Endothelial cell of umbilical vein (primary cell): Measurements from ENCODE around the gene BCL11A. TPM values are rescaled to one million over a fixed set of nuclear protein-coding genes. Genes with fewer than 3 reads are reported as not detected.
A peak's percentile ranks its signal among the peaks of the same experiment; 100 is the strongest.

Source experiments
- BruUV-seq: library from RNA; stranded (reverse); fragments of 400-500 nt; replicated peaks from 2 replicates; lab custom pipeline; 2021; lab: Mats Ljungman, UMichigan
- CTCF ChIA-PET: fragments of 300-600, 350-600 bp; sonication (Branson Sonifier 250); formaldehyde crosslinking; loops from one replicate; lab custom pipeline; 2021; ENCODE audit warnings: antibody characterized with exemption, inconsistent platforms; lab: Charles Lee
- POLR2A ChIA-PET: fragments of 300-600, 350-600 bp; sonication (Branson Sonifier 250); formaldehyde crosslinking; loops from one replicate; lab custom pipeline; 2021; ENCODE audit warnings: antibody characterized with exemption, inconsistent platforms; lab: Charles Lee
- DNase-seq: peaks from one replicate; pipeline ENCODE4 v3.0.0-alpha.2; 2011; ENCODE audit warnings: low read depth, low spot score
- FAIRE-seq: peaks from 2 replicates; lab custom pipeline; 2011; peaks lifted over from hg19 to GRCh38; lab: Jason Lieb, UNC
- H2AFZ ChIP-seq: 2 replicates; pipeline ENCODE4 v1.6.0; 2012; ENCODE audit warnings: low read depth, low read length, control low read depth, inconsistent platforms
- H3K27ac ChIP-seq: 2 replicates; pipeline ENCODE4 v1.5.1; 2011; ENCODE audit warnings: low read depth, mild to moderate bottlenecking, control low read depth, low read length, moderate library complexity; ENCODE audit not compliant: insufficient read depth
- H3K27me3 ChIP-seq, 2 experiments: 2 replicates each; pipeline versions ENCODE4 v1.6.0 to v1.6.1; 2011; ENCODE audit warnings: low read length in 2 of 2, mixed read lengths in 1 of 2; ENCODE audit not compliant: control insufficient read depth in 2 of 2, insufficient read depth in 2 of 2
- H3K36me3 ChIP-seq, 2 experiments: 2 replicates in 1 of 2; 3 replicates in 1 of 2; pipeline ENCODE4 v1.5.1; 2011; ENCODE audit warnings: low read length in 2 of 2, mild to moderate bottlenecking in 1 of 2, moderate library complexity in 1 of 2; ENCODE audit not compliant: control insufficient read depth in 2 of 2, insufficient read depth in 2 of 2; ENCODE audit errors: extremely low read depth in 1 of 2
- H3K4me1 ChIP-seq: 3 replicates; pipeline ENCODE4 v1.5.1; 2011; ENCODE audit warnings: mild to moderate bottlenecking, low read length; ENCODE audit not compliant: control insufficient read depth, insufficient read depth; ENCODE audit errors: extremely low read depth
- H3K4me2 ChIP-seq: 2 replicates; pipeline ENCODE4 v1.6.1; 2011; ENCODE audit warnings: low read length, control low read depth, mixed read lengths; ENCODE audit not compliant: insufficient read depth
- H3K4me3 ChIP-seq, 3 experiments: fragments of 200-600 bp in 1 of 3; sonication (generic), shearing (Covaris generic) in 1 of 3; replicated peaks in 1 of 3; 2 replicates each; pipeline ENCODE4 v1.5.1; 2011 to 2016; ENCODE audit warnings: control low read depth in 3 of 3, low read length in 3 of 3, mild to moderate bottlenecking in 2 of 3, inconsistent platforms in 1 of 3, low read depth in 1 of 3, moderate library complexity in 1 of 3; ENCODE audit not compliant: insufficient read depth in 1 of 3
- H3K79me2 ChIP-seq: 2 replicates; pipeline ENCODE4 v1.6.0; 2012; ENCODE audit warnings: low read length, inconsistent platforms; ENCODE audit not compliant: control insufficient read depth, insufficient read depth
- H3K9ac ChIP-seq: replicated peaks from 2 replicates; pipeline ENCODE3; 2011; ENCODE audit warnings: low read length, control low read depth; ENCODE audit not compliant: insufficient read depth; ENCODE audit errors: extremely low read depth
- H3K9me1 ChIP-seq: replicated peaks from 3 replicates; pipeline ENCODE4 v1.6.0; 2011; ENCODE audit warnings: mild to moderate bottlenecking, low read length; ENCODE audit not compliant: control insufficient read depth, insufficient read depth; ENCODE audit errors: extremely low read depth
- H3K9me3 ChIP-seq: replicated peaks from 2 replicates; pipeline ENCODE4 v1.5.1; 2012; ENCODE audit warnings: low read length, inconsistent platforms; ENCODE audit not compliant: control insufficient read depth, insufficient read depth
- H4K20me1 ChIP-seq: replicated peaks from 2 replicates; pipeline ENCODE3; 2011; ENCODE audit warnings: mild to moderate bottlenecking, low read length; ENCODE audit not compliant: control insufficient read depth, insufficient read depth; ENCODE audit errors: extremely low read depth
- CTCF ChIP-seq, 2 donors: IDR thresholded peaks; 1 replicate in 1 of 2; 2 replicates in 1 of 2; pipeline ENCODE4 v1.5.1; 2011; ENCODE audit warnings: low read length in 2 of 2, mild to moderate bottlenecking in 2 of 2, moderate library complexity in 2 of 2, control low read depth in 1 of 2, inconsistent platforms in 1 of 2, low read depth in 1 of 2; ENCODE audit not compliant: insufficient read depth in 1 of 2; ENCODE audit errors: extremely low read depth in 1 of 2
- EZH2 ChIP-seq: IDR thresholded peaks from 2 replicates; pipeline ENCODE4 v1.6.1; 2012; ENCODE audit warnings: borderline replicate concordance, low read depth, mild to moderate bottlenecking, moderate library complexity, low read length, inconsistent platforms; ENCODE audit not compliant: severe bottlenecking
- FOS ChIP-seq: IDR thresholded peaks from 2 replicates; pipeline ENCODE4 v1.6.1; 2011; ENCODE audit warnings: mild to moderate bottlenecking, low read length, moderate library complexity, borderline replicate concordance; ENCODE audit not compliant: insufficient read depth
- GATA2 ChIP-seq: IDR thresholded peaks from 2 replicates; pipeline ENCODE4 v1.7.0; 2011; ENCODE audit warnings: low read depth, mild to moderate bottlenecking, moderate library complexity, mixed read lengths, low read length; ENCODE audit not compliant: insufficient read length, insufficient read depth
- JUN ChIP-seq: IDR thresholded peaks from 2 replicates; pipeline ENCODE4 v1.6.1; 2011; ENCODE audit warnings: borderline replicate concordance, low read depth; ENCODE audit not compliant: insufficient read length, insufficient read depth
- MAX ChIP-seq: IDR thresholded peaks from 2 replicates; pipeline ENCODE4 v1.6.1; 2011; ENCODE audit not compliant: insufficient read depth, insufficient read length
- MYC ChIP-seq: IDR thresholded peaks from one replicate; pipeline ENCODE4 v1.6.1; 2011; ENCODE audit warnings: mild to moderate bottlenecking, low read depth, low read length
- POLR2A ChIP-seq: IDR thresholded peaks from 2 replicates; pipeline ENCODE4 v1.6.1; 2012; ENCODE audit warnings: low read depth, mild to moderate bottlenecking, control low read depth, low read length
- POLR2AphosphoS5 ChIP-seq: IDR thresholded peaks from 2 replicates; pipeline ENCODE4 v1.6.1; 2012; ENCODE audit warnings: low read depth, mild to moderate bottlenecking, control low read depth, low read length, moderate library complexity; ENCODE audit not compliant: insufficient read depth
- dilution Hi-C: fragments of 300-500 bp; cut with MboI; formaldehyde crosslinking; loops from one replicate; pipeline ENCODE4 v1.15.0; 2019; ENCODE audit warnings: low sequenced_read_pairs; ENCODE audit not compliant: extremely low pct_ligation_motif_present
- intact Hi-C: fragments of 100-400 bp; cut with micrococcal nuclease; formaldehyde crosslinking; loops from one replicate; pipeline ENCODE4 v1.10.0; 2022
- polyA plus RNA-seq, 4 experiments: library from polyadenylated mRNA; depleted of rRNA in 3 of 4; stranded (reverse) in 3 of 4; unstranded in 1 of 4; fragments of >200 nt; gene quantifications; 2 replicates each; pipeline versions ENCODE4 v1.2.1 to v1.2.3, GENCODE V29; 2011 to 2012; ENCODE audit warnings: missing spikeins in 1 of 4
- total RNA-seq: library from RNA; stranded (reverse); gene quantifications from 2 replicates; pipeline ENCODE4 v1.2.3, GENCODE V29; 2021

BCL11A gene
- total and polyA plus RNA-seq, 2 donors (not counting 3 experiments of a cell fraction or from before 2014, with no cell fraction given), result 0.12 to 0.88 TPM

GRCh38 chr2:60555783-60556139 is 2.3 kb upstream of the BCL11A start:
- intact Hi-C loops, result loop anchor here (5.0 kb wide), 1 partner anchor 1773 kb away; no protein-coding TSS in a partner anchor
- CTCF ChIA-PET, result interaction anchor here (1.6 kb wide), 1 partner anchor 26 kb away, joined by 7 read pairs; no protein-coding TSS in a partner anchor
- Histone ChIP-seq H3K4me1 (peaks cover 15% of the 10 kb centered on the region), H3K9ac (no peak overlapping the region), H3K4me2 (peak overlapping the region; percentile 92), H3K36me3 (no peaks in the 10 kb centered on the region), H4K20me1 (no peaks in the 10 kb centered on the region), H3K27ac (no peak overlapping the region), H2AFZ (peak overlapping the region; percentile 92), H3K27me3 (peaks cover 42 to 63% of the 10 kb centered on the region in 2 experiments), H3K9me3 (no peaks in the 10 kb centered on the region), H3K4me3 (peak overlapping the region in 1 of 3 experiments; percentile 6), H3K79me2 (no peaks in the 10 kb centered on the region), H3K9me1 (no peaks in the 10 kb centered on the region)
- no peak for DNase-seq
- BruUV-seq, result no TSS peak
- dilution Hi-C loops, result no loop called here
- TF ChIP-seq GATA2 (no peak), CTCF (IDR thresholded peaks at IDR 0.05; ENCODE audit: extremely low read depth in 1 of 2, insufficient read depth in 1 of 2, low read depth in 1 of 2, low read length in 2 of 2) (no peak), MAX (no peak), MYC (no peak), EZH2 (no peak), POLR2AphosphoS5 (no peak), JUN (no peak), POLR2A (no peak), FOS (no peak)
- POLR2A ChIA-PET, result no interaction called here
- no peak for FAIRE-seq
